Activated CD8-positive, alpha-beta memory T cell treated with anti-CD3 and anti-CD28 coated beads, Interleukin-2, amount 10 ng/mL, durations not matched to agents 7 days and 5 days (primary cell): ENCODE results near the gene TBL1X. TPM values are rescaled to one million over a fixed set of nuclear protein-coding genes. Genes with fewer than 3 reads are reported as not detected.
A peak's percentile ranks its signal among the peaks of the same experiment; 100 is the strongest.

Experiments used
- ATAC-seq: fragments of 150-1000 bp; cut with Tn5 transposase; one replicate; pipeline ENCODE4 v1.10.0; 2021; ENCODE audit warnings: moderate library complexity
- CTCF ChIA-PET: fragments of 350-600 bp; sonication (Branson Sonifier 250); formaldehyde crosslinking; loops from one replicate; lab custom pipeline; 2021; ENCODE audit warnings: antibody characterized with exemption; lab: Charles Lee
- DNase-seq: peaks from one replicate; pipeline ENCODE4 v3.0.0-alpha.2; 2020
- H3K27ac Mint-ChIP-seq: one replicate; pipeline ENCODE4 v1.8.0; 2021; ENCODE audit warnings: mild to moderate bottlenecking, mixed read lengths
- H3K27me3 Mint-ChIP-seq: one replicate; pipeline ENCODE4 v1.8.0; 2021; ENCODE audit warnings: mixed read lengths
- H3K36me3 Mint-ChIP-seq: one replicate; pipeline ENCODE4 v1.8.0; 2021; ENCODE audit warnings: mild to moderate bottlenecking, mixed read lengths
- H3K4me1 Mint-ChIP-seq: one replicate; pipeline ENCODE4 v1.8.0; 2021; ENCODE audit warnings: mixed read lengths
- H3K4me3 Mint-ChIP-seq: one replicate; pipeline ENCODE4 v1.8.0; 2021; ENCODE audit warnings: mild to moderate bottlenecking, moderate library complexity, mixed read lengths
- H3K9me3 Mint-ChIP-seq: one replicate; pipeline ENCODE4 v1.8.0; 2022; ENCODE audit warnings: low read depth, mixed read lengths
- total RNA-seq, 2 experiments: library from RNA; stranded (reverse); gene quantifications; one replicate each; pipeline ENCODE4 v1.2.3, GENCODE V29; 2021

The TBL1X gene
- total RNA-seq, 2 experiments from 2014 or later: 33.2 to 35.5 TPM

DNA sequence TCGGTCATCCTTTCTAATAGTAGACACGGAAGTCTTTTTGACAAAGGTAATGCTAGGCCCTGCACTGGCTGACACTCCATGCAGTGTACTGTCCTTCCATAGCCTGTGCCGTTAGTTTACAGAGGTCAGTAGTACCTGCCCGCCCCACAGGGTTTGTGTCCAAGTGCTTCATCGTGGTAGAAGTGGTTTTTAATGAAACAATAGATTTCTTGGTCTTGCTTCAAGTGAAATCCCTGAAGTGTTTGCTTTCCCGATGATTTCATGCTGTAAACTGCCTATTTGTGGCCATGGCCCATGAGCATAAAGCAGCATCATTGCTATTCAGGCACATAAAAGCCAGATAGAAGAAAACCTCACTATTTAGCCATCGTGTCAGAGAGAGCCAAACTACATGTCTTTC, 161.5 kb downstream of the TBL1X start:
- no peak for ATAC-seq
- H3K27me3 Mint-ChIP-seq: no peaks in the 10 kb centered on the region
- no peak overlapping the region for H3K4me3 Mint-ChIP-seq
- H3K27ac Mint-ChIP-seq: no peak overlapping the region
- H3K36me3 Mint-ChIP-seq: peaks cover 3% of the 10 kb centered on the region
- no peaks in the 10 kb centered on the region for H3K9me3 Mint-ChIP-seq
- no peak for DNase-seq
- CTCF ChIA-PET: no interaction called here
- peaks cover 15% of the 10 kb centered on the region for H3K4me1 Mint-ChIP-seq

GRCh38 chrX:9627922-9628321, 163.1 kb downstream of the TBL1X start:
- CTCF ChIA-PET: no interaction called here
- H3K27me3 Mint-ChIP-seq: no peaks in the 10 kb centered on the region
- ATAC-seq (no peak), DNase-seq (no peak)
- H3K27ac Mint-ChIP-seq: no peak overlapping the region
- no peaks in the 10 kb centered on the region for H3K36me3 Mint-ChIP-seq
- no peaks in the 10 kb centered on the region for H3K9me3 Mint-ChIP-seq
- no peak overlapping the region for H3K4me3 Mint-ChIP-seq
- peaks cover 7% of the 10 kb centered on the region for H3K4me1 Mint-ChIP-seq

DNA sequence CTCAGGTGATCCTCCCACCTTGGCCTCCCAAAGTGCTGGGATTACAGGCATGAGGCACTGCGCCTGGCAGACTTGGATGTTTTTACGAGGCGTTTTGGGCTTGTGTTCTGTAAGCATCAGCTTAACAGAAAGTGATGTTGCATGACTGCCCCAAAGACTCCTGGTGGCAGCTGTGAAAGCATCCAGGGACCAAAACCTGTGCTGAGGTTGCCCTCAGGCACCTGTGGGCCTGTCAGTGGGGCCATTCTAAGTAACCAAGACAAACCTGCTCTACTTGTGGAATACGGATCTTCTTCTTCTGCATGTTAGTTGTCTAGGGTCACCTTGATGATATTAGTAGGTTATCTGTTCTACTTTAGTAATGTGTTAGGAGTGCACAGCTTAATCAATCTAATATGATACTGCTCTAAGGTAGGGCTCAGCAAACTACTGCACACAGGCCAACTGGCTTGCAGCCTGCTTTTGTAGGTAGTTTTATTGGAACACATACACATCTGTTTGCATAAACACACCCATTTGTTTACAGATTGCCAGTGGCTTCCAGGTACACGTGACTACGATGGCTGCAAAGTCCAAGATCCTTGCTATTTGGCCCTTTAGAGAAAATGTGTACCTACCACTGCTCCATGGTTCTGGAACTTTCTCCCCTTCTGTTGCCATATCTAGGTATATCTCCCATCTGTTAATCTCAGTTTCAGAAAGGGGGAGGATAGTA, 164.1 kb downstream of the TBL1X start:
- Mint-ChIP-seq H3K9me3 (no peaks in the 10 kb centered on the region), H3K36me3 (no peaks in the 10 kb centered on the region), H3K4me3 (no peak overlapping the region), H3K27ac (no peak overlapping the region), H3K4me1 (peaks cover 5% of the 10 kb centered on the region), H3K27me3 (no peaks in the 10 kb centered on the region)
- no peak for ATAC-seq
- DNase-seq: no peak
- CTCF ChIA-PET: no interaction called here

- CTCF ChIA-PET: no interaction called here
- H3K27ac Mint-ChIP-seq: no peak overlapping the region
- H3K36me3 Mint-ChIP-seq: peaks cover 8% of the 10 kb centered on the region
- no peak overlapping the region for H3K4me3 Mint-ChIP-seq
- DNase-seq (no peak), ATAC-seq (no peak)
- no peaks in the 10 kb centered on the region for H3K27me3 Mint-ChIP-seq
- H3K9me3 Mint-ChIP-seq: no peaks in the 10 kb centered on the region
- H3K4me1 Mint-ChIP-seq: peaks cover 14% of the 10 kb centered on the region
These were observed 169.7 kb downstream of the TBL1X start for GRCh38 chrX:9634551-9634950.

GRCh38 chrX:9635368-9635767, 170.5 kb downstream of the TBL1X start:
- H3K9me3 Mint-ChIP-seq: no peaks in the 10 kb centered on the region
- ATAC-seq: no peak
- H3K4me3 Mint-ChIP-seq: no peak overlapping the region
- H3K27ac Mint-ChIP-seq: no peak overlapping the region
- H3K27me3 Mint-ChIP-seq: no peaks in the 10 kb centered on the region
- peaks cover 8% of the 10 kb centered on the region for H3K36me3 Mint-ChIP-seq
- CTCF ChIA-PET: no interaction called here
- no peak for DNase-seq
- H3K4me1 Mint-ChIP-seq: peaks cover 15% of the 10 kb centered on the region

- DNase-seq: no peak
- Mint-ChIP-seq H3K27me3 (no peaks in the 10 kb centered on the region), H3K4me1 (peaks cover 15% of the 10 kb centered on the region), H3K4me3 (no peak overlapping the region), H3K27ac (no peak overlapping the region), H3K36me3 (peaks cover 8% of the 10 kb centered on the region), H3K9me3 (no peaks in the 10 kb centered on the region)
- no peak for ATAC-seq
- CTCF ChIA-PET: no interaction called here
These were observed 170.9 kb downstream of the TBL1X start for GRCh38 chrX:9635803-9636202.

GRCh38 chrX:9638871-9639270, 174.0 kb downstream of the TBL1X start:
- H3K4me3 Mint-ChIP-seq: no peak overlapping the region
- CTCF ChIA-PET: no interaction called here
- no peak for DNase-seq
- peaks cover 11% of the 10 kb centered on the region for H3K36me3 Mint-ChIP-seq
- H3K4me1 Mint-ChIP-seq: peaks cover 33% of the 10 kb centered on the region
- no peaks in the 10 kb centered on the region for H3K27me3 Mint-ChIP-seq
- peak overlapping the region; percentile 28 for H3K27ac Mint-ChIP-seq
- ATAC-seq: peak; percentile 51
- H3K9me3 Mint-ChIP-seq: no peaks in the 10 kb centered on the region

GRCh38 chrX:9642270-9642995, 177.6 kb downstream of the TBL1X start:
- no peaks in the 10 kb centered on the region for H3K9me3 Mint-ChIP-seq
- no peak overlapping the region for H3K27ac Mint-ChIP-seq
- ATAC-seq (no peak), DNase-seq (no peak)
- H3K4me1 Mint-ChIP-seq: peaks cover 42% of the 10 kb centered on the region
- no peaks in the 10 kb centered on the region for H3K27me3 Mint-ChIP-seq
- peaks cover 6% of the 10 kb centered on the region for H3K36me3 Mint-ChIP-seq
- no peak overlapping the region for H3K4me3 Mint-ChIP-seq
- CTCF ChIA-PET: no interaction called here

- Mint-ChIP-seq H3K9me3 (no peaks in the 10 kb centered on the region), H3K4me1 (peaks cover 37% of the 10 kb centered on the region), H3K27me3 (no peaks in the 10 kb centered on the region), H3K27ac (no peak overlapping the region), H3K4me3 (no peak overlapping the region), H3K36me3 (peaks cover 3% of the 10 kb centered on the region)
- ATAC-seq (no peak), DNase-seq (no peak)
- CTCF ChIA-PET: interaction anchor here (0.6 kb wide), 1 partner anchor 329 kb away, joined by 4 read pairs; no protein-coding TSS in a partner anchor
These were observed 178.9 kb downstream of the TBL1X start for GRCh38 chrX:9643807-9644206.

DNA sequence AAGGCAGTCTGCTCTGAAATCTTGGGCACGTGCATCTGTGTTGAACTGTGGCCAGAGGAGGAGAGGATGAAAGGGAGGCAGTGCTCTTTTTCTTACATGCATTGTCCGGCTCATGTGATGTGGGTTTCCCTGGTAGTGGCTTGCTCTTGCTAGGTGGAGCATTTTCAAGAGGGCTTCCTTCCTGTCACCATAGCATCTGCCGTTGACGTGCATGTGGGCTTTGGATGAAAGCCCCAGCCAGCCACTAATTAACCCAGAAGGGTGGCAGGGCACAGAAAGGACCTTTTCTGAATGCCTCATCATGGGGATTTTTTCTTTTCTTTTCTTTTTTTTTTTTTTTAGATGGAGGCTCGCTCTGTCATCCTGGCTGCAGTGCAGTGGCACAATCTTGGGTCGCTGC, 179.5 kb downstream of the TBL1X start:
- Mint-ChIP-seq H3K27me3 (no peaks in the 10 kb centered on the region), H3K9me3 (no peaks in the 10 kb centered on the region), H3K27ac (no peak overlapping the region), H3K4me3 (no peak overlapping the region), H3K4me1 (peaks cover 34% of the 10 kb centered on the region), H3K36me3 (peaks cover 3% of the 10 kb centered on the region)
- ATAC-seq (peak; percentile 87), DNase-seq (peak; percentile 80)
- CTCF ChIA-PET: interaction anchor here (0.6 kb wide), 1 partner anchor 330 kb away, joined by 4 read pairs; no protein-coding TSS in a partner anchor

GRCh38 chrX:9646471-9647224, 181.8 kb downstream of the TBL1X start:
- H3K4me3 Mint-ChIP-seq: no peak overlapping the region
- no peak for ATAC-seq
- H3K36me3 Mint-ChIP-seq: peaks cover 3% of the 10 kb centered on the region
- H3K27ac Mint-ChIP-seq: no peak overlapping the region
- DNase-seq: no peak
- no peaks in the 10 kb centered on the region for H3K27me3 Mint-ChIP-seq
- H3K4me1 Mint-ChIP-seq: peaks cover 33% of the 10 kb centered on the region
- CTCF ChIA-PET: no interaction called here
- no peaks in the 10 kb centered on the region for H3K9me3 Mint-ChIP-seq

DNA sequence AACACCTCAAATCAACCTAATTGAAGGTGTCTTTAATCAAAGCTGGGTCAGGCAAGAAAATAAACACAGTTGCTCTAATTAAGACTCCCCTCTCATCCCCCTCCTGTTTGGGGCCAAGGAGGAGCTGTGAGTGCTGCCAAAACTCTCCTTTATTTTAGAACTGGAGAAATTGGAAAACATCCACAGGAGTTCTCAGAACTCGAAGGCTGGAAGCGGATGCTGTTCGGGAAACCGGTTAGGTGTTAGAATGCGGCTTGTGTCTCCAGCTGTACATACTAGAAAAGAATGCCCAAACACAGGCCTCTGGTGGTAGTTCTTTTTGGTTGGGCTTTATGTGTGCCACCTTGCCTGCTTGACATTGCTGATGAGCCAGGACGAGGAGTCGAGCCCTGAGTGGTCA, 182.6 kb downstream of the TBL1X start:
- CTCF ChIA-PET: no interaction called here
- no peaks in the 10 kb centered on the region for H3K9me3 Mint-ChIP-seq
- no peak overlapping the region for H3K27ac Mint-ChIP-seq
- no peaks in the 10 kb centered on the region for H3K27me3 Mint-ChIP-seq
- peaks cover 1% of the 10 kb centered on the region for H3K36me3 Mint-ChIP-seq
- ATAC-seq: no peak
- DNase-seq: no peak
- peaks cover 26% of the 10 kb centered on the region for H3K4me1 Mint-ChIP-seq
- no peak overlapping the region for H3K4me3 Mint-ChIP-seq

- Mint-ChIP-seq H3K9me3 (no peaks in the 10 kb centered on the region), H3K27ac (no peak overlapping the region), H3K4me1 (peaks cover 2% of the 10 kb centered on the region), H3K36me3 (peaks cover 2% of the 10 kb centered on the region), H3K4me3 (no peak overlapping the region), H3K27me3 (no peaks in the 10 kb centered on the region)
- DNase-seq (no peak), ATAC-seq (no peak)
- CTCF ChIA-PET: no interaction called here
These were observed 185.2 kb downstream of the TBL1X start for GRCh38 chrX:9650091-9650490.
